Activated CD4-positive, alpha-beta T cell treated with anti-CD3 and anti-CD28 coated beads, Interleukin-2, amount 10 ng/mL, durations not matched to agents 24 days and 14 days (primary cell): ENCODE measurements around the gene MAST2. TPM values are rescaled to one million over a fixed set of nuclear protein-coding genes. Genes with fewer than 3 reads are reported as not detected.

Source experiments
- DNase-seq: peaks from one replicate; pipeline ENCODE4 v3.0.0; 2022
- H3K27ac Mint-ChIP-seq: one replicate; pipeline ENCODE4 v1.8.0; 2022; ENCODE audit warnings: mild to moderate bottlenecking, mixed read lengths
- H3K27me3 Mint-ChIP-seq: one replicate; pipeline ENCODE4 v1.8.0; 2022; ENCODE audit warnings: mixed read lengths
- H3K36me3 Mint-ChIP-seq: one replicate; pipeline ENCODE4 v1.8.0; 2022; ENCODE audit warnings: low read depth, mild to moderate bottlenecking, mixed read lengths
- H3K4me1 Mint-ChIP-seq: one replicate; pipeline ENCODE4 v1.8.0; 2021; ENCODE audit warnings: mixed read lengths
- H3K4me3 Mint-ChIP-seq: one replicate; pipeline ENCODE4 v1.8.0; 2022; ENCODE audit warnings: mild to moderate bottlenecking, moderate library complexity, mixed read lengths
- H3K9me3 Mint-ChIP-seq: one replicate; pipeline ENCODE4 v1.8.0; 2021; ENCODE audit warnings: mixed read lengths
- intact Hi-C: fragments of 100-400 bp; cut with micrococcal nuclease; formaldehyde crosslinking; loops from one replicate; pipeline ENCODE4 v1.15.1; 2023
- total RNA-seq: library from RNA; stranded (reverse); gene quantifications from 2 replicates; pipeline ENCODE4 v1.2.3, GENCODE V29; 2022

The MAST2 gene
- total RNA-seq, 1 donor from 2014 or later = 31.4 TPM

GRCh38 chr1:46013581-46013980 is 210.2 kb downstream of the MAST2 start:
- Mint-ChIP-seq H3K36me3 (peaks cover 11% of the 10 kb centered on the region), H3K9me3 (no peaks in the 10 kb centered on the region), H3K4me3 (no peak overlapping the region), H3K4me1 (no peaks in the 10 kb centered on the region), H3K27me3 (no peaks in the 10 kb centered on the region), H3K27ac (no peak overlapping the region)
- DNase-seq = no peak
- intact Hi-C loops = no loop called here

GRCh38 chr1:46017876-46018503 is 214.6 kb downstream of the MAST2 start:
- no peak overlapping the region for H3K27ac Mint-ChIP-seq
- intact Hi-C loops = no loop called here
- no peaks in the 10 kb centered on the region for H3K27me3 Mint-ChIP-seq
- H3K36me3 Mint-ChIP-seq = peaks cover 3% of the 10 kb centered on the region
- H3K4me1 Mint-ChIP-seq = no peaks in the 10 kb centered on the region
- H3K9me3 Mint-ChIP-seq = no peaks in the 10 kb centered on the region
- H3K4me3 Mint-ChIP-seq = no peak overlapping the region
- no peak for DNase-seq

GRCh38 chr1:46019348-46019747 is 215.9 kb downstream of the MAST2 start:
- Mint-ChIP-seq H3K27me3 (no peaks in the 10 kb centered on the region), H3K9me3 (no peaks in the 10 kb centered on the region), H3K4me1 (no peaks in the 10 kb centered on the region), H3K4me3 (no peak overlapping the region), H3K27ac (no peak overlapping the region), H3K36me3 (peaks cover 10% of the 10 kb centered on the region)
- intact Hi-C loops = no loop called here
- DNase-seq = no peak

- H3K4me3 Mint-ChIP-seq = no peak overlapping the region
- H3K4me1 Mint-ChIP-seq = no peaks in the 10 kb centered on the region
- no peak for DNase-seq
- intact Hi-C loops = no loop called here
- H3K9me3 Mint-ChIP-seq = no peaks in the 10 kb centered on the region
- no peak overlapping the region for H3K27ac Mint-ChIP-seq
- peaks cover 8% of the 10 kb centered on the region for H3K36me3 Mint-ChIP-seq
- no peaks in the 10 kb centered on the region for H3K27me3 Mint-ChIP-seq
Measured at GRCh38 chr1:46020010-46020409, 216.6 kb downstream of the MAST2 start.

- no peaks in the 10 kb centered on the region for H3K27me3 Mint-ChIP-seq
Measured at GRCh38 chr1:46021046-46021996, 217.9 kb downstream of the MAST2 start.

GRCh38 chr1:46026531-46026930 is 223.1 kb downstream of the MAST2 start:
- Mint-ChIP-seq H3K4me1 (no peaks in the 10 kb centered on the region), H3K36me3 (peaks cover 11% of the 10 kb centered on the region), H3K9me3 (no peaks in the 10 kb centered on the region), H3K4me3 (no peak overlapping the region), H3K27ac (no peak overlapping the region), H3K27me3 (no peaks in the 10 kb centered on the region)
- no peak for DNase-seq
- intact Hi-C loops = no loop called here

More at GRCh38 chr1:46021046-46021996, 217.9 kb downstream of the MAST2 start:
- no peaks in the 10 kb centered on the region for H3K9me3 Mint-ChIP-seq
- H3K36me3 Mint-ChIP-seq = peaks cover 8% of the 10 kb centered on the region
- no peak for DNase-seq
- H3K4me3 Mint-ChIP-seq = no peak overlapping the region
- H3K27ac Mint-ChIP-seq = no peak overlapping the region
- H3K4me1 Mint-ChIP-seq = no peaks in the 10 kb centered on the region
- intact Hi-C loops = no loop called here

- Mint-ChIP-seq H3K27ac (no peak overlapping the region), H3K36me3 (peaks cover 11% of the 10 kb centered on the region), H3K9me3 (no peaks in the 10 kb centered on the region)
Measured at GRCh38 chr1:46027788-46028573, 224.6 kb downstream of the MAST2 start.

GRCh38 chr1:46030074-46030870 is 226.9 kb downstream of the MAST2 start:
- H3K27ac Mint-ChIP-seq = no peak overlapping the region
- intact Hi-C loops = no loop called here
- no peak for DNase-seq
- peaks cover 3% of the 10 kb centered on the region for H3K36me3 Mint-ChIP-seq
- H3K9me3 Mint-ChIP-seq = no peaks in the 10 kb centered on the region
- no peaks in the 10 kb centered on the region for H3K27me3 Mint-ChIP-seq
- no peaks in the 10 kb centered on the region for H3K4me1 Mint-ChIP-seq
- H3K4me3 Mint-ChIP-seq = no peak overlapping the region

More at GRCh38 chr1:46027788-46028573, 224.6 kb downstream of the MAST2 start:
- no peaks in the 10 kb centered on the region for H3K4me1 Mint-ChIP-seq
- no peaks in the 10 kb centered on the region for H3K27me3 Mint-ChIP-seq
- no peak for DNase-seq
- intact Hi-C loops = no loop called here
- no peak overlapping the region for H3K4me3 Mint-ChIP-seq

GRCh38 chr1:46030876-46031660 is 227.7 kb downstream of the MAST2 start:
- Mint-ChIP-seq H3K27ac (no peak overlapping the region), H3K9me3 (no peaks in the 10 kb centered on the region), H3K27me3 (no peaks in the 10 kb centered on the region), H3K4me3 (no peak overlapping the region), H3K36me3 (peaks cover 3% of the 10 kb centered on the region), H3K4me1 (no peaks in the 10 kb centered on the region)
- no peak for DNase-seq
- intact Hi-C loops = no loop called here

- Mint-ChIP-seq H3K9me3 (no peaks in the 10 kb centered on the region), H3K4me1 (no peaks in the 10 kb centered on the region), H3K36me3 (no peaks in the 10 kb centered on the region), H3K4me3 (no peak overlapping the region), H3K27ac (no peak overlapping the region), H3K27me3 (no peaks in the 10 kb centered on the region)
- DNase-seq = no peak
- intact Hi-C loops = no loop called here
Measured at GRCh38 chr1:46034601-46035516, 231.4 kb downstream of the MAST2 start.

- intact Hi-C loops = loop anchor here (1.0 kb wide), 2 partner anchors 142 to 186 kb away; no protein-coding TSS in a partner anchor
- no peaks in the 10 kb centered on the region for H3K36me3 Mint-ChIP-seq
- H3K4me3 Mint-ChIP-seq = no peak overlapping the region
- H3K9me3 Mint-ChIP-seq = no peaks in the 10 kb centered on the region
- H3K4me1 Mint-ChIP-seq = no peaks in the 10 kb centered on the region
- no peaks in the 10 kb centered on the region for H3K27me3 Mint-ChIP-seq
- peak; percentile 95 for DNase-seq
- H3K27ac Mint-ChIP-seq = no peak overlapping the region
Measured at GRCh38 chr1:46036894-46037839, 233.8 kb downstream of the MAST2 start.
